ENCODE data around the gene TAPBP.
A peak's percentile ranks its signal among the peaks of the same experiment; 100 is the strongest.
"Not testable (repeated sequence)": the region's sequence is repeated elsewhere in the genome, so short reads cannot be mapped to it uniquely, and the experiment has no call there.

Gene TAPBP

GRCh38 chr6:33276581-33276863, 37.4 kb downstream of the TAPBP start:
- no peak for DNase-seq (ENCODE audit: low read depth)

GRCh38 chr6:33275795-33276580, 37.9 kb downstream of the TAPBP start:
- DNase-seq (ENCODE audit: low read depth) = not testable (repeated sequence)

GRCh38 chr6:33273924-33274902, 39.7 kb downstream of the TAPBP start:
- DNase-seq (ENCODE audit: low read depth) = no peak

GRCh38 chr6:33273129-33273923, 40.6 kb downstream of the TAPBP start:
- DNase-seq (ENCODE audit: low read depth) = no peak

GRCh38 chr6:33272275-33273128, 41.4 kb downstream of the TAPBP start:
- peak; percentile 50 for DNase-seq (ENCODE audit: low read depth)

- peak; percentile 97 for DNase-seq (ENCODE audit: low read depth)
Observed at GRCh38 chr6:33271468-33272274, 42.2 kb downstream of the TAPBP start, which contains the start of the genes RPS18 and VPS52. TSS of gene RPS18 (plus strand) at chr6:33272075. CDS start at chr6:33272120, 45 bp downstream. TSS of gene VPS52 (minus strand) at chr6:33271876. CDS start at chr6:33271675, 201 bp downstream.

- DNase-seq (ENCODE audit: low read depth) = no peak
Observed at GRCh38 chr6:33271117-33271467, 42.8 kb downstream of the TAPBP start.

GRCh38 chr6:33264015-33264414, 49.9 kb downstream of the TAPBP start:
- no peak for DNase-seq (ENCODE audit: low read depth)

GRCh38 chr6:33262490-33262889, 51.4 kb downstream of the TAPBP start:
- not testable (repeated sequence) for DNase-seq (ENCODE audit: low read depth)

- no peak for DNase-seq (ENCODE audit: low read depth)
Observed at GRCh38 chr6:33259032-33259431, 54.8 kb downstream of the TAPBP start.

GRCh38 chr6:33254591-33254990, 59.3 kb downstream of the TAPBP start:
- DNase-seq (ENCODE audit: low read depth) = no peak

- no peak for DNase-seq (ENCODE audit: low read depth)
Observed at GRCh38 chr6:33252759-33253158, 61.1 kb downstream of the TAPBP start.

- DNase-seq (ENCODE audit: low read depth) = no peak
Observed at GRCh38 chr6:33251395-33252012, 62.4 kb downstream of the TAPBP start.

- no peak for DNase-seq (ENCODE audit: low read depth)
Observed at GRCh38 chr6:33250731-33251130, 63.1 kb downstream of the TAPBP start.

GRCh38 chr6:33249732-33250630, 63.9 kb downstream of the TAPBP start:
- no peak for DNase-seq (ENCODE audit: low read depth)

Measured in CMK (cell line).